MM.1S (cell line): ENCODE results near the gene IRS2.

Experiments
- EZH2 ChIP-seq: fragments of 300-600 bp; sonication (generic); optimal IDR thresholded peaks from 2 replicates; pipeline ENCODE3; 2017; ENCODE audit warnings: low read depth, mild to moderate bottlenecking, antibody characterized with exemption, low read length, mixed read lengths
- TF ChIP-seq, protein P1 (sequence below): fragments of 300-600 bp; sonication (generic); IDR thresholded peaks from 2 replicates; pipeline ENCODE4 v1.5.1; 2016; ENCODE audit warnings: antibody characterized with exemption, low read length, mixed read lengths

- TF ChIP-seq, protein P1, sequence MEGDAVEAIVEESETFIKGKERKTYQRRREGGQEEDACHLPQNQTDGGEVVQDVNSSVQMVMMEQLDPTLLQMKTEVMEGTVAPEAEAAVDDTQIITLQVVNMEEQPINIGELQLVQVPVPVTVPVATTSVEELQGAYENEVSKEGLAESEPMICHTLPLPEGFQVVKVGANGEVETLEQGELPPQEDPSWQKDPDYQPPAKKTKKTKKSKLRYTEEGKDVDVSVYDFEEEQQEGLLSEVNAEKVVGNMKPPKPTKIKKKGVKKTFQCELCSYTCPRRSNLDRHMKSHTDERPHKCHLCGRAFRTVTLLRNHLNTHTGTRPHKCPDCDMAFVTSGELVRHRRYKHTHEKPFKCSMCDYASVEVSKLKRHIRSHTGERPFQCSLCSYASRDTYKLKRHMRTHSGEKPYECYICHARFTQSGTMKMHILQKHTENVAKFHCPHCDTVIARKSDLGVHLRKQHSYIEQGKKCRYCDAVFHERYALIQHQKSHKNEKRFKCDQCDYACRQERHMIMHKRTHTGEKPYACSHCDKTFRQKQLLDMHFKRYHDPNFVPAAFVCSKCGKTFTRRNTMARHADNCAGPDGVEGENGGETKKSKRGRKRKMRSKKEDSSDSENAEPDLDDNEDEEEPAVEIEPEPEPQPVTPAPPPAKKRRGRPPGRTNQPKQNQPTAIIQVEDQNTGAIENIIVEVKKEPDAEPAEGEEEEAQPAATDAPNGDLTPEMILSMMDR: no peak
- TF ChIP-seq EZH2: no peak
These were observed 78.4 kb downstream of the IRS2 start for GRCh38 chr13:109707742-109708617.
